Parathyroid adenoma (tissue), 2 donors: ENCODE results near the gene DXO.

Experiments used
- H2AFZ ChIP-seq: fragments of 300-600 bp; sonication (generic); one replicate; pipeline ENCODE4 v1.7.0; 2017; ENCODE audit warnings: antibody characterized with exemption, mild to moderate bottlenecking
- H3K27ac ChIP-seq: fragments of 300-600 bp; sonication (generic); one replicate; pipeline ENCODE4 v1.7.0; 2017
- H3K27me3 ChIP-seq: fragments of 300-600 bp; sonication (generic); one replicate; pipeline ENCODE4 v1.7.0; 2017; ENCODE audit warnings: low read length; ENCODE audit not compliant: control insufficient read depth, insufficient read depth
- H3K36me3 ChIP-seq: fragments of 300-600 bp; sonication (generic); one replicate; pipeline ENCODE4 v1.7.0; 2017; ENCODE audit warnings: low read length; ENCODE audit not compliant: control insufficient read depth, insufficient read depth
- H3K4me1 ChIP-seq: fragments of 300-600 bp; sonication (generic); one replicate; pipeline ENCODE4 v1.7.0; 2017; ENCODE audit warnings: control low read depth
- H3K4me2 ChIP-seq: fragments of 300-600 bp; sonication (generic); one replicate; pipeline ENCODE4 v1.7.0; 2017; ENCODE audit warnings: low read length
- H3K4me3 ChIP-seq: fragments of 300-600 bp; sonication (generic); one replicate; pipeline ENCODE4 v1.7.0; 2017; ENCODE audit warnings: low read depth, low read length
- H3K79me2 ChIP-seq: fragments of 300-600 bp; sonication (generic); one replicate; pipeline ENCODE4 v1.7.0; 2017; ENCODE audit warnings: control low read depth
- H3K9ac ChIP-seq: fragments of 300-600 bp; sonication (generic); one replicate; pipeline ENCODE4 v1.7.0; 2017; ENCODE audit warnings: mild to moderate bottlenecking
- H3K9me3 ChIP-seq: fragments of 300-600 bp; sonication (generic); one replicate; pipeline ENCODE4 v1.7.0; 2017; ENCODE audit warnings: low read length; ENCODE audit not compliant: control insufficient read depth
- TF ChIP-seq, protein P1 (sequence below): fragments of 300-600 bp; sonication (generic); IDR thresholded peaks from one replicate; pipeline ENCODE4 v1.7.0; 2017; ENCODE audit warnings: antibody characterized with exemption, mild to moderate bottlenecking
- donor health status: primary hyperparathyroidism.

DXO gene

DNA sequence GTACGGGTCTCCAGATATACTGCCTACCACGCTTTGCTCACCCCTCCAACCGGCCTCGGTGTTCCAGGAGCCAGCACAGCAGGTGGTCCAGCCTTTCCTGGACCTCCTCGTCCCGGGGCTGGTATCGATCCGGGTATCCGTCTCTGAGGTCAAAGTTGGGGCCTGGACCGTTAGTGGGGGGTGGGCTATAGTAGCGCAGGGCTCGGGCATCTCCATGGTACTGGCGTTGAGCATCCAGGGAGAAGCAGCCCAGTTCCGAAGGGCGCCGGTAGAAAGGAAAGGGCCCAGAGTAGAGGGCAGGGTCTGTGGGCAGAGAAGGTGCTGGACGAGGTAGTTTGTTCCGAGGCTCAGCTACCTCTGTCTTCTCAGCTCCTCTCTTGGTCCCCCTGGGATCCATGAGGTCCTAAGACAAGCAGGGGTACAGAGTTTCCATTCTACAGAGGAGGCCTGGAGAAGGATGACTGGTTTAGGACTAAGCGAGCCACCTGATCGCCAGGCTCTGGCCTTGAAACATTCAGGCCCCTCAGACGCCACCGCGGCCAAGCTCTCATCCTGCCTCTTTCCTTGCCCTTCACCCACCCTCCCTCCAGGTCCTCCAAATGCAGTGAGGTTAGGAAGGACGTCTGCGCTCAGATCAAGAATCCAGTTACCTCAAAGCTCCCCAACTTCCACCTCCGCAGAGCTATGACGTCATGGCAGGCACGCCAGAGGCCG lies 502 bp downstream of the DXO start:
- H3K9ac ChIP-seq = peak overlapping the region; percentile 69
- no peaks in the 10 kb centered on the region for H3K9me3 ChIP-seq
- no peaks in the 10 kb centered on the region for H3K27me3 ChIP-seq
- peaks cover 14% of the 10 kb centered on the region for H3K79me2 ChIP-seq
- H3K27ac ChIP-seq = peak overlapping the region; percentile 95
- TF ChIP-seq, protein P1, sequence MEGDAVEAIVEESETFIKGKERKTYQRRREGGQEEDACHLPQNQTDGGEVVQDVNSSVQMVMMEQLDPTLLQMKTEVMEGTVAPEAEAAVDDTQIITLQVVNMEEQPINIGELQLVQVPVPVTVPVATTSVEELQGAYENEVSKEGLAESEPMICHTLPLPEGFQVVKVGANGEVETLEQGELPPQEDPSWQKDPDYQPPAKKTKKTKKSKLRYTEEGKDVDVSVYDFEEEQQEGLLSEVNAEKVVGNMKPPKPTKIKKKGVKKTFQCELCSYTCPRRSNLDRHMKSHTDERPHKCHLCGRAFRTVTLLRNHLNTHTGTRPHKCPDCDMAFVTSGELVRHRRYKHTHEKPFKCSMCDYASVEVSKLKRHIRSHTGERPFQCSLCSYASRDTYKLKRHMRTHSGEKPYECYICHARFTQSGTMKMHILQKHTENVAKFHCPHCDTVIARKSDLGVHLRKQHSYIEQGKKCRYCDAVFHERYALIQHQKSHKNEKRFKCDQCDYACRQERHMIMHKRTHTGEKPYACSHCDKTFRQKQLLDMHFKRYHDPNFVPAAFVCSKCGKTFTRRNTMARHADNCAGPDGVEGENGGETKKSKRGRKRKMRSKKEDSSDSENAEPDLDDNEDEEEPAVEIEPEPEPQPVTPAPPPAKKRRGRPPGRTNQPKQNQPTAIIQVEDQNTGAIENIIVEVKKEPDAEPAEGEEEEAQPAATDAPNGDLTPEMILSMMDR = no peak
- H3K4me2 ChIP-seq = peak overlapping the region; percentile 87
- peak overlapping the region; percentile 92 for H3K4me3 ChIP-seq
- H3K4me1 ChIP-seq = peaks cover 15% of the 10 kb centered on the region
- H3K36me3 ChIP-seq = no peaks in the 10 kb centered on the region
- peak overlapping the region; percentile 93 for H2AFZ ChIP-seq

DNA sequence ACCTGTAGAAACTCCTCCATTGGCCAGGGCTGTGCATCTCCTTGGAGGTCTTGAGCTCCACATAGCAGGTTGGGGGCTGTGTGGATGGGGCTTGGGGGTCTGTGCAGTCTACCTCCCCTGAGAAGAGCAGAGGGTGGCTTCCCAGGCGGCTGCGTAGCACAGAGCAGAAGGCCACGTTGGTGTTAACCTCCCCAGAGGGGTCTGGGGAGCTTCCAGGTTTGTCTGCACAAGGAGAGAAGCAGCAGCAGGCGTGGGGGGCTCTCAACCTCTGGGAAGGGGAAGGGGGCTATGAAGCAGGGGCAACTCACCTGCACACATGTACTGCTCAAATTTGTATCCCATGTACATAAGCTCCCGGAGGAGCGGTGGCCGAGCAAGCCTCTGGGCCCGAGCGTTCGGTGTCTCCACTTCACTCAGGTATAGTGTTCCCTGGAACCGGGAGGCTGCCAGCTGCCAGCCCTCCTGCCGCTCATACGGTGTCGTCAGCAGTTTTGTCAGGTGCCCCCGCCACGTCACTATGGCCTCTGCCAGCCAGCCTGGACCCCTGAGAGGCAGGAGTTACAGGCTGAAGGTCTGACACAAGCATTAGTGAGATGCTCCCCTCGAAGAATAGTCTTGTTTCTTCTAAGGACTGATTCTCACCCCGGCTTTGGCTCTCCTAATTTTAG lies 1.2 kb downstream of the DXO start:
- H3K36me3 ChIP-seq = no peaks in the 10 kb centered on the region

DNA sequence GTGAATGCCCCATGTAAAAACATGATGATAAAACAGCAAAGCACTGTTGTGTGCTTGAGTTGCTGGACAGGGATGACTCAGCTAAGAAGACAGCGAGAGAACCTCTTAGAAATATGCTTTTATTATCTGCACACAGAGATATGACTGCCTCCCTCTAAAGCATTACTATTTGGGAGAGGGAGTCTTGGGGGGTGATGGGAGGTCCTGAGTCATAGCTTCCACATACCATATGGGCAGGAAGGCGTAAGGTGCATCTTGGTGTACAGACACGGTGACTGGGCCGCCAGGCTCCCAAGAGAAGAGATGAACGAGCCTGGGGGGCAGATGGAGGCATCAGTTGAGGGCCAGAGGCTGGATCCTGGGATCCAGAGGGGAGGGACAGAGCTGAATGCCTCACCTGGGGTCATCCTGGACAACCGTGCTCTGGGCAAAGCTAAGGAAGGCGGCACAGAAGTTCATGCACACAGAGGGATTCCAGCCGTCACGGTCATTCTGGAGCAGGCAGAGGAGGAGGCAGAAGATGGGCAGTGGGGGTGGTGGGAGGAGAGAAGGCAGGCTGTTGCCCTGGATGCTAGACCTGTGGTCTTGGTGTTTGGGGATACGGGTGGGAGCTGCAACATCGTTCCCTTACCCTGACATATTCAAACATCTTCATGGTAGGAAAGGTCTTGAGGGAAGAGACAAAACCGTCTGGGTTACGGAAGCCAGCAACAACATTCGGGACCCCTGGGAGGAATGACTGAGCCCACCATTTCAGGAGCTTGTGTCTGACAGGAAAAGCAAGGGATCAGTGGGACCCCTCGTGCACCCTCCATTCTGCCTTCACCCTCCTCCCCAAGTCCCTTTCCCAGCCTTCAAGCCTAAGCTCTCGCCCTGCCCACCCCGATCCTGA lies 2.0 kb downstream of the DXO start:
- TF ChIP-seq, protein P1 = no peak

More for the DNA sequence above, 1.2 kb downstream of the DXO start:
- peaks cover 14% of the 10 kb centered on the region for H3K79me2 ChIP-seq
- TF ChIP-seq, protein P1 = no peak
- H3K9me3 ChIP-seq = no peaks in the 10 kb centered on the region
- peak overlapping the region; percentile 92 for H3K4me3 ChIP-seq
- no peak overlapping the region for H3K9ac ChIP-seq
- H2AFZ ChIP-seq = no peak overlapping the region
- H3K4me2 ChIP-seq = peak overlapping the region; percentile 87
- H3K27me3 ChIP-seq = no peaks in the 10 kb centered on the region
- peak overlapping the region; percentile 95 for H3K27ac ChIP-seq
- H3K4me1 ChIP-seq = peaks cover 15% of the 10 kb centered on the region

GRCh38 chr6:31968791-31969711 lies 2.9 kb downstream of the DXO start:
- no peak overlapping the region for H3K4me3 ChIP-seq
- no peaks in the 10 kb centered on the region for H3K36me3 ChIP-seq

More for the DNA sequence above, 2.0 kb downstream of the DXO start:
- H3K4me3 ChIP-seq = no peak overlapping the region
- no peaks in the 10 kb centered on the region for H3K36me3 ChIP-seq
- peak overlapping the region; percentile 87 for H3K4me2 ChIP-seq
- no peak overlapping the region for H3K9ac ChIP-seq
- no peaks in the 10 kb centered on the region for H3K27me3 ChIP-seq
- no peak overlapping the region for H3K27ac ChIP-seq
- peaks cover 15% of the 10 kb centered on the region for H3K4me1 ChIP-seq
- no peak overlapping the region for H2AFZ ChIP-seq
- H3K79me2 ChIP-seq = peaks cover 14% of the 10 kb centered on the region
- H3K9me3 ChIP-seq = no peaks in the 10 kb centered on the region

More at GRCh38 chr6:31968791-31969711, 2.9 kb downstream of the DXO start:
- no peak overlapping the region for H3K9ac ChIP-seq
- H3K9me3 ChIP-seq = no peaks in the 10 kb centered on the region
- no peaks in the 10 kb centered on the region for H3K27me3 ChIP-seq
- H3K4me1 ChIP-seq = peaks cover 15% of the 10 kb centered on the region
- H3K4me2 ChIP-seq = no peak overlapping the region
- H3K27ac ChIP-seq = no peak overlapping the region
- TF ChIP-seq, protein P1 = no peak
- no peak overlapping the region for H2AFZ ChIP-seq
- H3K79me2 ChIP-seq = peaks cover 14% of the 10 kb centered on the region
